ENCODE data around the gene LOXL4. TPM values are rescaled to one million over a fixed set of nuclear protein-coding genes. Genes with fewer than 3 reads are reported as not detected.

LOXL4 gene
- total and polyA plus RNA-seq, 7 donors, result 1.1 to 15.8 (median 8.5) TPM; not detected in 1

- TF ChIP-seq POLR2A (IDR thresholded peaks at IDR 0.05) (no peak), EP300 (IDR thresholded peaks at IDR 0.05) (no peak), POLR2AphosphoS5 (IDR thresholded peaks at IDR 0.05) (no peak), CTCF (IDR thresholded peaks at IDR 0.05) (no peak)
- Histone ChIP-seq H3K9me3 (no peaks in the 10 kb centered on the region), H3K4me3 (no peak overlapping the region), H3K27me3 (no peaks in the 10 kb centered on the region), H3K27ac (no peak overlapping the region), H3K36me3 (peaks cover 0 to 22% (median 2%) of the 10 kb centered on the region in 4 donors), H3K4me1 (peaks cover 0 to 15% (median 8%) of the 10 kb centered on the region in 4 donors)
- DNase-seq, result no peak
- intact Hi-C loops (cut with DNase I), result no loop called here
- WGBS, 2 donors, result 26 to 74% methylated on average over 4 of the region's 4 CpGs
Observed at GRCh38 chr10:98209441-98209840, 58.6 kb downstream of the LOXL4 start.

GRCh38 chr10:98208925-98209324 lies 59.1 kb downstream of the LOXL4 start:
- intact Hi-C loops (cut with DNase I), result no loop called here
- 89 to 100% methylated on average over 2 of the region's 2 CpGs for WGBS, 2 donors
- Histone ChIP-seq H3K27me3 (no peaks in the 10 kb centered on the region), H3K27ac (no peak overlapping the region), H3K9me3 (no peaks in the 10 kb centered on the region), H3K36me3 (peaks cover 0 to 22% (median 2%) of the 10 kb centered on the region in 4 donors), H3K4me1 (peaks cover 0 to 15% (median 8%) of the 10 kb centered on the region in 4 donors), H3K4me3 (no peak overlapping the region)
- TF ChIP-seq CTCF (IDR thresholded peaks at IDR 0.05) (no peak), EP300 (IDR thresholded peaks at IDR 0.05) (no peak), POLR2AphosphoS5 (IDR thresholded peaks at IDR 0.05) (no peak), POLR2A (IDR thresholded peaks at IDR 0.05) (no peak)
- no peak for DNase-seq

- no peak for DNase-seq
- H3K4me3 ChIP-seq, result no peak overlapping the region
- H3K27ac ChIP-seq, result no peak overlapping the region
- intact Hi-C loops (cut with DNase I), result no loop called here
- TF ChIP-seq EP300 (IDR thresholded peaks at IDR 0.05) (no peak), POLR2A (IDR thresholded peaks at IDR 0.05) (no peak), CTCF (IDR thresholded peaks at IDR 0.05) (no peak), POLR2AphosphoS5 (IDR thresholded peaks at IDR 0.05) (no peak)
- H3K36me3 ChIP-seq, result peaks cover 0 to 22% (median 2%) of the 10 kb centered on the region in 4 donors
- H3K9me3 ChIP-seq, result no peaks in the 10 kb centered on the region
- H3K4me1 ChIP-seq, result no peaks in the 10 kb centered on the region
- H3K27me3 ChIP-seq, result no peaks in the 10 kb centered on the region
- 96 to 97% methylated on average over 2 of the region's 2 CpGs for WGBS, 2 donors
Observed at GRCh38 chr10:98205351-98205750, 62.6 kb downstream of the LOXL4 start.

- Histone ChIP-seq H3K4me3 (no peak overlapping the region), H3K36me3 (no peaks in the 10 kb centered on the region), H3K27me3 (no peaks in the 10 kb centered on the region), H3K9me3 (no peaks in the 10 kb centered on the region), H3K4me1 (no peaks in the 10 kb centered on the region), H3K27ac (no peak overlapping the region)
- DNase-seq, result no peak
- no peak for TF ChIP-seq POLR2A (IDR thresholded peaks at IDR 0.05)
- no peak for TF ChIP-seq CTCF (IDR thresholded peaks at IDR 0.05)
- TF ChIP-seq POLR2AphosphoS5 (IDR thresholded peaks at IDR 0.05), result no peak
- no peak for TF ChIP-seq EP300 (IDR thresholded peaks at IDR 0.05)
- intact Hi-C loops (cut with DNase I), result no loop called here
- WGBS, 2 donors, result 93 to 98% methylated on average over 8 of the region's 8 CpGs
Observed at GRCh38 chr10:98202378-98202777, 65.6 kb downstream of the LOXL4 start.

- 93 to 96% methylated on average over 5 of the region's 5 CpGs for WGBS, 2 donors
- no peaks in the 10 kb centered on the region for H3K9me3 ChIP-seq
- no peaks in the 10 kb centered on the region for H3K36me3 ChIP-seq
- no peak for DNase-seq
- no peak overlapping the region for H3K27ac ChIP-seq
- no peak overlapping the region for H3K4me3 ChIP-seq
- TF ChIP-seq POLR2A (IDR thresholded peaks at IDR 0.05) (no peak), EP300 (IDR thresholded peaks at IDR 0.05) (no peak), CTCF (IDR thresholded peaks at IDR 0.05) (no peak), POLR2AphosphoS5 (IDR thresholded peaks at IDR 0.05) (no peak)
- H3K27me3 ChIP-seq, result no peaks in the 10 kb centered on the region
- no peaks in the 10 kb centered on the region for H3K4me1 ChIP-seq
- intact Hi-C loops (cut with DNase I), result no loop called here
Observed at GRCh38 chr10:98201760-98202159, 66.2 kb downstream of the LOXL4 start.
